Testis (tissue), 3 donors: ENCODE data around the gene ARHGAP1. TPM values are rescaled to one million over a fixed set of nuclear protein-coding genes. Genes with fewer than 3 reads are reported as not detected.

Source experiments
- DNase-seq: peaks from one replicate; pipeline ENCODE4 v3.0.0-alpha.2; 2019
- H3K27ac ChIP-seq, 2 donors: fragments of 200-600 bp; sonication (generic); one replicate each; pipeline ENCODE4 v1.5.1; 2019
- H3K27me3 ChIP-seq: fragments of 200-600 bp; sonication (generic); one replicate; pipeline ENCODE4 v1.5.1; 2019
- H3K36me3 ChIP-seq: fragments of 200-600 bp; sonication (generic); one replicate; pipeline ENCODE4 v1.5.1; 2017; ENCODE audit warnings: low read depth; ENCODE audit errors: missing control alignments
- H3K4me1 ChIP-seq: fragments of 200-600 bp; sonication (generic); one replicate; pipeline ENCODE4 v1.5.1; 2019
- H3K4me3 ChIP-seq, 2 donors: fragments of 200-600 bp; sonication (generic); one replicate each; pipeline ENCODE4 v1.5.1; 2017 to 2019
- H3K9me3 ChIP-seq: fragments of 200-600 bp; sonication (generic); one replicate; pipeline ENCODE4 v1.5.1; 2017
- CTCF ChIP-seq, 3 experiments: fragments of 450-650 bp in 2 of 3; fragments of 200-600 bp in 1 of 3; sonication (generic) in 1 of 3; IDR thresholded peaks; one replicate each; pipeline ENCODE4 v1.5.1; 2016 to 2019; ENCODE audit warnings: antibody characterized with exemption in 3 of 3, mild to moderate bottlenecking in 2 of 3, moderate library complexity in 1 of 3
- POLR2A ChIP-seq: fragments of 450-650 bp; IDR thresholded peaks from one replicate; pipeline ENCODE4 v1.6.1; 2017; ENCODE audit warnings: antibody characterized with exemption, mild to moderate bottlenecking, moderate library complexity
- WGBS, 2 donors: methylation state at CpG; one replicate each; pipeline ENCODE4 v1.1.5; 2018; 5-methylcytosine and 5-hydroxymethylcytosine counted together
- intact Hi-C: fragments of 100-400 bp; cut with DNase I; formaldehyde crosslinking; loops from one replicate; pipeline ENCODE4 v1.15.1; 2023; ENCODE audit warnings: low total_unique reads
- polyA plus RNA-seq: library from polyadenylated mRNA; stranded (reverse); fragments of 350-450 nt; fragmentation: Illumina TruSeq; extraction: RNeasy Lipid Tissue Mini Kit (QIAGEN cat#74804); gene quantifications from one replicate; pipeline ENCODE4 v1.2.3, GENCODE V29; 2014; ENCODE audit warnings: low read depth, low replicate concordance; ENCODE audit not compliant: insufficient read depth
- total RNA-seq, 2 donors: library from RNA; depleted of rRNA; stranded (reverse); fragments of >200 nt; gene quantifications; one replicate each; pipeline ENCODE4 v1.2.3, GENCODE V29; 2016

Gene ARHGAP1
- total and polyA plus RNA-seq, 3 donors from 2014 or later: 39.7 to 68.9 (median 50.2) TPM

DNA sequence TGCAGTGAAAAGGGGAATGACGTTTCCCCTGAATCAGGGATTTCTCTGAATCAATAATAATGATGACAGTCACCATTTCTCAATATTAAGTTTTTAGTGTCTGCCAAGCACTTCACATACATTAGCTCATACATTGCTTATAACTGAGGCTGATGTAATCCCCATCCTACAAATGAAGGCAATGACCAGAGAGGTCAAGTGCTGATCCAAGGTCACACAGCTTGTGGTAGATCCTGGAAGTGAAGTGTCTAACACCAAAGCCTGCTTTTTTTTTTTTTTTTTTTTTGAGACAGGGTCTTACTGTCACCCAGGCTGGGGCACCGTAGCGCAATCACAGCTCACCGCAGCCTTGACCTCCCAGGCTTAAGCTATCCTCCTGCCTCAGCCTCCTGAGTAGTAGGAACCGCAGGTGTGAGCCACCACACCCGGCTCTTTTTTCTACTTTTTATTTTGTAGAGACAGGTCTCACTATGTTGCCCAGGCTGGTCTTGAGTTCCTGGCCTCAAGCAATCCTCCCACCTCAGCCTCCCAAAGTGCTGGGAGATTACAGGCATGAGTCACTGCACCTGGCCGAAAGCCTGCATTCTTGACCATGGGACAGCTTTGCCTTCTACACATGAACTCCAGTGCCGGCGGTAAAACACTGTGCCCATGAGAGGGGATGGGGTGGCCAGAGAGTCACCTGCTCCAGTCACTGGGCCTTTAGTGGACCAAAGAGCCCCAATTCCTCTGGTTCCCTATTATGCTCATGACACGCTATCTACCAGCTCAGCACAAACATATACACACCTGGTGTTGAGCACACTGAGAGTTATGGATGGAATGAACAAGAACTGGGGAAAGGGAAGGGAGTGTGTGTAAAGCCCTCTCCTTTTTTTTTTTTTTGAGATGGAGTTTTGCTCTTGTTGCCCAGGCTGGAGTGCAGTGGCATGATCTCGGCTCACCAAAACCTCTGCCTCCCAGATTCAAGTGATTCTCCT is 17.4 kb downstream of the ARHGAP1 start:
- no peaks in the 10 kb centered on the region for H3K27me3 ChIP-seq
- no peak for DNase-seq
- no peak overlapping the region for H3K4me3 ChIP-seq
- intact Hi-C loops: no loop called here
- H3K9me3 ChIP-seq: no peaks in the 10 kb centered on the region
- H3K27ac ChIP-seq: no peak overlapping the region
- H3K36me3 ChIP-seq: no peaks in the 10 kb centered on the region
- 81 to 82% methylated on average over 11 of the region's 11 CpGs for WGBS, 2 donors
- TF ChIP-seq POLR2A (no peak), CTCF (IDR thresholded peaks at IDR 0.05) (no peak)
- H3K4me1 ChIP-seq: no peaks in the 10 kb centered on the region

DNA sequence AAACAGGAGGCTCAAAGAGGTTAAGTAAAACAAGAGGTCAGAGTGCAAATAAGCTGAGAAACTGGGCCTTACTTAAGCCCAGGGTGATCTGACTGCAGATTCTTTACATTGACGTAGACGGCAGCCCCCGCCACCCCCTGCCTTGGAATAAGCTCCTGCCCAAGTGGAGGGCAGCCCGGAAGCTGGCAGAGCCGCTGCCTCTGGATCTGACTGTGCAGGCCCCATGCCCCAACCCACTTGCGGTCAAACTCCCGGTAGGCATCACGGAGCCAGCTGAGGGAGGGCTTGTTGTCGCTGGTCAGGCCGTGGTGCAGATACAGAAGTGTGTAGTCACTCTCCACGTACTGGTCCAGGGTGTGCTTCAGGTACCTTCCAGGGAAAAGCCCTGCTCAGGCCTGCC is 18.6 kb downstream of the ARHGAP1 start:
- Histone ChIP-seq H3K4me1 (no peaks in the 10 kb centered on the region), H3K4me3 (no peak overlapping the region), H3K27me3 (no peaks in the 10 kb centered on the region), H3K36me3 (no peaks in the 10 kb centered on the region), H3K9me3 (no peaks in the 10 kb centered on the region), H3K27ac (no peak overlapping the region)
- intact Hi-C loops: no loop called here
- 96 to 97% methylated on average over 11 of the region's 11 CpGs for WGBS, 2 donors
- DNase-seq: no peak
- TF ChIP-seq POLR2A (no peak), CTCF (IDR thresholded peaks at IDR 0.05) (no peak)

GRCh38 chr11:46680815-46681214 is 19.6 kb downstream of the ARHGAP1 start:
- Histone ChIP-seq H3K9me3 (no peaks in the 10 kb centered on the region), H3K27me3 (no peaks in the 10 kb centered on the region), H3K36me3 (no peaks in the 10 kb centered on the region), H3K4me1 (peaks cover 1% of the 10 kb centered on the region), H3K27ac (no peak overlapping the region), H3K4me3 (no peak overlapping the region)
- intact Hi-C loops: no loop called here
- no peak for DNase-seq
- WGBS, 2 donors: 86 to 92% methylated on average over 9 to 22 of the region's 22 CpGs
- no peak for TF ChIP-seq POLR2A
- TF ChIP-seq CTCF (IDR thresholded peaks at IDR 0.05): no peak

DNA sequence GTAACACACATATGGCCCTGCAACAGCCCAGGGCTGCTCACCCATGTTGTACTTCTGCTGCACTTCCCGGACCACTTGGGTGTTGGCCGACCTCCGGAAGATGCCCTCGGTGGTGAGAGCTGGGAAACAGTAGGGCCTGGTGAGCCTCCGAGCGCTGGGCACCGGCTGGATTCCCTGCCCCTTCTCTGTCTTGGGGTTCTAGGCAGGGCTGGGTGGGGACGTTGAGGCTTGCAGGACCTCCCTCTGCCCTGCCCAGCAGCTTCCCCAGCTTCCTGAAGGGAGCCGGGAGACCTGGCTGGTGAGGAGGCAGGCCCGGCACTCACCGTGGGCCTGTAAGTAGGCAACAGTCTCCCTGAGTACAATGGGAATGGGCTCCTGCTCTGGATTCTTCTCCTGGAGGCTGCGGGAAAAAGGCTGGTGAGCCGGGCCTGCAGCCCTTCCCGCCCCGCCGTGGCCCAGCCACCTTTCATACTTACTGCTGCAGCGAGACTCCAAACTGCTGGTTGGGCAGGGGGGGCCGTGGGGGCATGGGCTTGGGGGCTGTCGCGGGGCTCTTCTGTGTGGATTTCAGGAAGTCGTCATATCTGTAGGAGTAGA is 20.2 kb downstream of the ARHGAP1 start:
- Histone ChIP-seq H3K27me3 (no peaks in the 10 kb centered on the region), H3K27ac (no peak overlapping the region), H3K9me3 (no peaks in the 10 kb centered on the region), H3K4me3 (no peak overlapping the region), H3K4me1 (peaks cover 7% of the 10 kb centered on the region), H3K36me3 (no peaks in the 10 kb centered on the region)
- intact Hi-C loops: no loop called here
- DNase-seq: no peak
- TF ChIP-seq POLR2A (no peak), CTCF (IDR thresholded peaks at IDR 0.05) (no peak)
- 86 to 91% methylated on average over 12 to 21 of the region's 21 CpGs for WGBS, 2 donors
